ENCODE measurements around the gene HIVEP3. TPM values are rescaled to one million over a fixed set of nuclear protein-coding genes. Genes with fewer than 3 reads are reported as not detected.

HIVEP3 gene
- total RNA-seq, 6 experiments from 2014 or later = 1.4 to 3.9 (median 2.2) TPM

DNA sequence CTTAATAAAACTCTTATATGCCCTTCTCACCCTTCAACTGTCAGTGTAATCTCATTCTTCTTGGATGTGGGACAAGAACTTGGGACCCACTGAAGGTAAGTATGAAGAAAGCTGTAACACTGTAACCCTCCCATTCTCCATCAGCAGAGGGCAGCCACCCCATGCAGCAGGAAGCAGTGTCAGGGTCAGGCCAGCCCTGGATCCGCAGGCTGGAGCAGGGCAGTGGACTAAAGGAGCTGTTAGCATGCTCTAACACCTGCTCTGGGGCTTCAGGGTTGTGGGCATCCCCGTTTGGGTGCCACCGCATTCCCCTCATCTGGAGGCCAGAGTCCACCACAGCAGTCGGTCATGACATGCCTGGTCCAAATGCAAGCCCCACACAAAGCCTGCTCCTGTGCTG is 156.5 kb downstream of the HIVEP3 start:
- H3K9me3 ChIP-seq = no peaks in the 10 kb centered on the region
- DNase-seq (no peak), ATAC-seq (no peak)
- no peaks in the 10 kb centered on the region for H3K27me3 ChIP-seq
- TF ChIP-seq, protein P1, sequence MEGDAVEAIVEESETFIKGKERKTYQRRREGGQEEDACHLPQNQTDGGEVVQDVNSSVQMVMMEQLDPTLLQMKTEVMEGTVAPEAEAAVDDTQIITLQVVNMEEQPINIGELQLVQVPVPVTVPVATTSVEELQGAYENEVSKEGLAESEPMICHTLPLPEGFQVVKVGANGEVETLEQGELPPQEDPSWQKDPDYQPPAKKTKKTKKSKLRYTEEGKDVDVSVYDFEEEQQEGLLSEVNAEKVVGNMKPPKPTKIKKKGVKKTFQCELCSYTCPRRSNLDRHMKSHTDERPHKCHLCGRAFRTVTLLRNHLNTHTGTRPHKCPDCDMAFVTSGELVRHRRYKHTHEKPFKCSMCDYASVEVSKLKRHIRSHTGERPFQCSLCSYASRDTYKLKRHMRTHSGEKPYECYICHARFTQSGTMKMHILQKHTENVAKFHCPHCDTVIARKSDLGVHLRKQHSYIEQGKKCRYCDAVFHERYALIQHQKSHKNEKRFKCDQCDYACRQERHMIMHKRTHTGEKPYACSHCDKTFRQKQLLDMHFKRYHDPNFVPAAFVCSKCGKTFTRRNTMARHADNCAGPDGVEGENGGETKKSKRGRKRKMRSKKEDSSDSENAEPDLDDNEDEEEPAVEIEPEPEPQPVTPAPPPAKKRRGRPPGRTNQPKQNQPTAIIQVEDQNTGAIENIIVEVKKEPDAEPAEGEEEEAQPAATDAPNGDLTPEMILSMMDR (IDR thresholded peaks at IDR 0.05) = no peak
- no peak for TF ChIP-seq POLR2A (IDR thresholded peaks at IDR 0.05)
- H3K4me3 ChIP-seq = no peak overlapping the region
- no peaks in the 10 kb centered on the region for H3K36me3 ChIP-seq
- intact Hi-C loops (cut with DNase I) = no loop called here
- H3K4me1 ChIP-seq = no peaks in the 10 kb centered on the region
- H3K27ac ChIP-seq = no peak overlapping the region
- WGBS (ENCODE audit: insufficient coverage, low coverage, low lambda C conversion rate, missing lambda C conversion rate) = no CpG with 5 or more reads among the region's 4 CpGs

DNA sequence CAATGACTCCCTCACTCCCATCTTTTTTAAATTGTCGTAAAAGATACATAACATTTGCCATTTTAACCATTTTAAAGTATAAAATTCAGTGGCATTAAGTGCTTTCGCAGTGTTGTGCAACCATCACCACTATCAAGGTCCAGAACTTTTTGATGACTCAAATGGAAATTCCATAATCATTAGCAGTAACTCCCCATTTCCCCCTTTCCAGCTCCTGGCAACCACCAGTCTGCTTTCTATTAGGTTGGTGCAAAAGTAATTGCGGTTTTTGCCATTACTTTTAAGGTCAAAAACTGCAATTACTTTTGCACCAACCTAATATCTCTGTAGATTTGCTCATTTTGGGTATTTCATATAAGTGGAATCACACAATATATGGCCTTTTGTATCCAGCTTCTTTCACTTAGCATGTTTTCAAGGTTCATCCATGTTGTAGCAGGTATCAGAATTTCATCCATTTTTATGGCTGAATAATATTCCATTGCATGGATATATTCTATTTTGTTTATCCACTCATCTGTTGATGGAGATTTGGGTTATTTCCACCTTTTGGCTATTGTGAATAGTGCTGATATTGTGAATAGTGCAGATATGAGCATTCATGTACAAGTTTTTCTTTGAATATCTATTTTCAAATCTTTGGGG is 159.7 kb downstream of the HIVEP3 start:
- ATAC-seq (peak in 1 of 4 donors; percentile 55), DNase-seq (no peak)
- H3K27me3 ChIP-seq = no peaks in the 10 kb centered on the region
- 72% methylated on average over 3 of the region's 3 CpGs for WGBS (ENCODE audit: insufficient coverage, low coverage, low lambda C conversion rate, missing lambda C conversion rate)
- no peak overlapping the region for H3K4me3 ChIP-seq
- no peaks in the 10 kb centered on the region for H3K36me3 ChIP-seq
- no peaks in the 10 kb centered on the region for H3K9me3 ChIP-seq
- H3K27ac ChIP-seq = no peak overlapping the region
- TF ChIP-seq, protein P1 (IDR thresholded peaks at IDR 0.05) = no peak
- TF ChIP-seq POLR2A (IDR thresholded peaks at IDR 0.05) = no peak
- no peaks in the 10 kb centered on the region for H3K4me1 ChIP-seq
- intact Hi-C loops (cut with DNase I) = no loop called here

DNA sequence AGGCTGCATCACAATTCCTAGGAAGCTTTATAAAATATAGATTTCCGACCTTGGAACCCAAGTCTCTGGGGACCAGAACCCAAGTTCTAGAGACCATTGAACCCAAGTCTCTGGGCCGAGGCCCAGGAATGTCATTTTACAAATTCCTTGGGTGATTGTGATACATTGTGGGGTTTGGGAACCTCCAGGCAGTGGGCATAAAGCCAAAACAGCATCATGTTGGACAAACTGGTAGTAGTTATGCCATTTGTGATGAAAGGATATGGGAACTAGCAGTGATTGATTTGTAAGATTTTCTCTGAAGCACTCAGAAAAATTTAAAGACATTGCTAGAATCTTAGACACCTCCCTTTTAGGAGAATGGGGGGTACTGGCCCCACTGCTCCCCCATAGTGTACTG is 160.2 kb downstream of the HIVEP3 start:
- H3K9me3 ChIP-seq = no peaks in the 10 kb centered on the region
- intact Hi-C loops (cut with DNase I) = no loop called here
- TF ChIP-seq, protein P1 (IDR thresholded peaks at IDR 0.05) = no peak
- no peak for TF ChIP-seq POLR2A (IDR thresholded peaks at IDR 0.05)
- H3K27ac ChIP-seq = no peak overlapping the region
- WGBS (ENCODE audit: insufficient coverage, low coverage, low lambda C conversion rate, missing lambda C conversion rate) = 53% methylated on average over 2 of the region's 2 CpGs
- DNase-seq (no peak), ATAC-seq (no peak)
- H3K27me3 ChIP-seq = no peaks in the 10 kb centered on the region
- H3K36me3 ChIP-seq = no peaks in the 10 kb centered on the region
- H3K4me1 ChIP-seq = no peaks in the 10 kb centered on the region
- H3K4me3 ChIP-seq = no peak overlapping the region

DNA sequence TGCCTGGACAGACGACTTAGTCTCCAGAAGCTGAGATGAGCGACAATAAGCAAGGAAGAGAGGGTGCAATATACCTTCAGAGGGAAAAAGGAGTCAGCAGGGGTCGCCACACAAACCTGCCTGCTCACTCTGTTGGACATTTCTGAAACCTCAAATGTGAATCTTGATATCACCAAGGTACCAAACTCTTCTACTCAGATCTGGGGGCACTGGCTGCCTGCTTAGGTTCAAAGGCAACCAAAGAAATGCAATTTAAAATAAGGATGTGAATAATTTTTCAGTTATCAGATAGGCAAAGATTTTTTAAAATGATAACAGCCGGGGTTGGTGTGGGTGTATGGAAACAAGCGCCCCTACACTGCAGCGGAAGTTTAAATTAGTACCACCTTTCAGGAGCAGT is 164.2 kb downstream of the HIVEP3 start:
- H3K9me3 ChIP-seq = no peaks in the 10 kb centered on the region
- H3K4me1 ChIP-seq = no peaks in the 10 kb centered on the region
- H3K27me3 ChIP-seq = no peaks in the 10 kb centered on the region
- 70% methylated on average over 6 of the region's 6 CpGs for WGBS (ENCODE audit: insufficient coverage, low coverage, low lambda C conversion rate, missing lambda C conversion rate)
- H3K27ac ChIP-seq = no peak overlapping the region
- ATAC-seq (no peak), DNase-seq (no peak)
- intact Hi-C loops (cut with DNase I) = no loop called here
- no peak overlapping the region for H3K4me3 ChIP-seq
- TF ChIP-seq, protein P1 (IDR thresholded peaks at IDR 0.05) = no peak
- no peak for TF ChIP-seq POLR2A (IDR thresholded peaks at IDR 0.05)
- H3K36me3 ChIP-seq = no peaks in the 10 kb centered on the region

Data from right lobe of liver (tissue), 6 donors.